GM18519 (cell line): ENCODE results near the gene PRKAG1.
A peak's percentile ranks its signal among the peaks of the same experiment; 100 is the strongest.

Experiments
- ATAC-seq: cut with Tn5 transposase; IDR thresholded peaks from one replicate; pipeline ENCODE4 v1.9.1; 2021; ENCODE audit warnings: mild to moderate bottlenecking, moderate library complexity; ENCODE audit not compliant: unreplicated experiment, low FRiP score

Gene PRKAG1

DNA sequence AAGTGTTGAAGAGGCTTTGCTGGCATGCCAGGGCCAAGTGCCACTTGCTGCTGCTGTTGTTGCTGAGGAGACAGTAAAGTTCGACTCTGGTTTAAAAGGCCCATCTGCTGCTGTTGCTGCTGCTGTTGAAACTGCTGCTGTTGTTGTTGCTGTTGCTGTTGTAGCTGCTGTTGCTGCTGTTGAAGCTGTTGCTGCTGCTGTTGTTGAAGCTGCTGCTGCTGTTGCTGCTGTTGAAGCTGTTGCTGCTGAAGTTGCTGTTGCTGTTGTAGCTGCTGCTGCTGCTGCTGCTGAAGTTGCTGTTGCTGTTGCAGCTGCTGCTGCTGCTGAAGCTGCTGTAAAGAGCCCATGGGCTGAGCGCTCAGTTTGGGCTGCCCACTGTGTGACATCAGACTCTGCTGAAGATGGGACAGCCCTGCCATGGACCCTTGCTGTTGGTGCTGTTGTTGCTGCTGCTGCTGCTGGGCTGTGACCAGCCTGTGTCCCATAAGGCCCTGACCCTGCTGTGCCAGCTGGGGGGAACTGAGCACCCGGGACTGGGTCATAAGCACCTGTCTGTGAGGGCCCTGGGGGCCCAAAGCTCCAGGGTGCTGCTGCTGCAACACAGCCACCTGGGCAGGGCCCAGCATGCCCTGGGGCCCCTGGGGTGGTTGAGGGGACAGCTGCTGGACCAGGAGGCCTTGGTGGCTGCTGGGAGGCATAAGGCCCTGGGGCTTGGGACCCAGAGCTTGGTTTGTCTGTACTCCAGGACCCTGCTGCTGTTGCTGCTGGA, 14.3 kb upstream of the PRKAG1 start:
- no peak for ATAC-seq

GRCh38 chr12:49032276-49032675, 13.7 kb upstream of the PRKAG1 start:
- no peak for ATAC-seq

- ATAC-seq = no peak
These were observed 13.1 kb upstream of the PRKAG1 start for GRCh38 chr12:49031573-49032161.

DNA sequence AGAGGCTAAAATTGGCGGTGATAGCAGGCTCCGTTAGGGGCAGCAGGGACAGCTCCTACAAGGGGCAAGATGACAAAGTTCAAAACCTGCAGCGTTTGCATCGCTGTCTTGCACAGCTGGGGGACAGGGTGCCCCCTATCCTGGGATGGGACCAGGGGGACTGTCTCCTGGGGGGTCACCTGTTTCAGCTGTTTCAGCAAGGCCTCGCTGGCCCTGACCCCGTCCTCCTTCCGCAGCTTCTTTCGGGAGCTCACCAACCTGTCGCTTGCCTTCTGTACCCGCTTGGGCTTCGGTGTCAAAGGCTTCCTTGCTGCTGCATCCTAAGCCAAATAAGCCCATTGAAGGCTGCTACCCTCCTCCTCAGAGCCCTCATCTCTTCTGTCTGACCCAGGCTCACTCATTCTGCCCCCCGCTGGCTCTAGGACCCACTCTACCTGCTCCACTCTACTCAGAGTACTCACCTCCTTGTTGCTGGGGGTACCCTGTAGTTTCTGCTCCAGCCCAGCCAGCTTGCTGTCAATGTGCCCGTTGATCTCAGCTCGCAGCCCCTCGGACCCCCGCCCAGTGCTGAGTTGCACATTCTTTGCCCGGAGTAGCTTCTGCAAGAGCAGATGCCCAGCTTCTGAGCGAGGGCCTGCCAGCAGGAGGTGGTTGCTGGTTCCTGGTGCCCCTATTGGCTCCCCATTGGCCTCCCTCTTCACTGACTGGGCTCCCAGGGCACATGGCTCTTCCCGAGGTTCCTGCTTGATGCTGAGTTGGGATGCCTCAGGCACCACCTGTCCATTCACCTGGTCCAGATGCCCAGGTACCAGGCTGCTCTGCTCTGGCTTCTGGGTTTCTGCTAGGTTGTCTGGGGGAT, 12.4 kb upstream of the PRKAG1 start:
- ATAC-seq = no peak

GRCh38 chr12:49030119-49030518, 11.5 kb upstream of the PRKAG1 start:
- ATAC-seq = no peak

GRCh38 chr12:49028666-49029275, 10.2 kb upstream of the PRKAG1 start:
- ATAC-seq = no peak

DNA sequence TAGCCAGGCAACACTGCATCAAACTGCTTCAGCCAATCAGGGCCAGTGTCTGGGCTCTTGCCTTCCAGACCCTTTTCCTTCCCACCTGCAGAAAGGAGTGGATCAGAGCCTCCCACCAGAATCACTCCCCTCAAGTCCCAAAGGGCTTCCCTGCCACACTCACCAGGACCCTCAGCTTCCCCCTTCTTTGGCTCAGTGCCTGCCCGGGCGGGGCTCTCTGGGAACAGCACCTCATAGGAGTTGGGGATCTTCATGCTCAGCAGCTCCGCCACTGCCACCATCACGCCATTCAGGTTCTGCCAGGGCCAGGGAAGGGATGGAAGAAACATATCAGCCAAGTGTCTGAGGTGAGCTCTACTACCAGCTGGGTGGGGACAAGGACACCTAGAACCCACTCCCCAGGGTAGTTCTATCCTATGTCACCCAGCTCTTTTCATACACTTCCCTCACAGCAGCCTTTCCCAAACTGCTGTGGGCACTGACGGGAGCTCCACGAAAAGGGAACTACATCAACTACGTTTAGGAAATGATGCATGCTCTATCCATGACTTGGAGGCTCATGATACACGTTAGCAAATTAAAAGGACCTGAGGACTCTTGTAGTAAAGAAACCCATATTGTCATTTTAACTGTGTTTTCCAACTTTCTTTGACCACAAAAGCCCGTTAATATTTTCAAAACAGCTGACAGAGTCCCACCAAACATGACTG, 9.4 kb upstream of the PRKAG1 start:
- ATAC-seq = no peak

DNA sequence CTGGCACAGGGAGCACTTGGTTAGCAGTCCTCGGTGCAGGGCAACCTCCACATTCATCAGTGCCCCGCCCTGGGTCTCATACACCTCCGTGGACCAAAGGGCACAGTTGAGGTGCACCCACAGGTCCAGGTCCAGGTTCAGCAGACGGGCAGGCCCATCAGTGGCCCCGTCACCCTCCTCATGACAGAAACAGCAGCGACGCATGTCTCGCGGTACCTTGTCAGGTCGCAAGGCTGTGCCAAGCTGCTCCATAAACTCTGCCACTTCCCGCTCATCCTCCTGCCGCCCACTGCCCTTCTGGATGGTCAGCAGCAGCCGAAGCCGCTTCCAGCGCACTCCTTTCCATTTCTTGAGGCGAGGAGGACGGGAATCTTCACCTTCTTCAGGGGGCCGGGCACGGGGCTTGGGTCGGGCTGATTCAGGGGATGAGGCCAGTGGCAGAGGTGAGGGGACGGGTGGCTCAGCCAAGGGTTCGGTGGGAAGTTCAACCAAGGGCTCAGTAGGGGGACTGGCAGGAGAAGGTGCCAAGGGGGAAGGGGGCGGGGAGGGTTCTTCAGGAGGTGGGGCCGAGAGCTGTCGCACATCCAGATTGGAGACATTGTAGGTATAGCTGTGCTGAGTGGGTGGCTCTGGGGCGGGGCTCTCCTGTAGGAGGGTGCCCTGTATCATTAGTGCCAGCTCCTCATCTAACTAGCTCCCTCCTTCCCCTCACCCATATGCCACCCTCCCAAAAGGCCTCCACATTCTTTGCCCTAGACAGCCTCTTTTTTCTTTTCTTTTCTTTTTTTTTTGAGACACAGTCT, 8.3 kb upstream of the PRKAG1 start:
- no peak for ATAC-seq

- no peak for ATAC-seq
These were observed 7.5 kb upstream of the PRKAG1 start for GRCh38 chr12:49026101-49026500.

- ATAC-seq = no peak
These were observed 6.9 kb upstream of the PRKAG1 start for GRCh38 chr12:49025463-49025862.

DNA sequence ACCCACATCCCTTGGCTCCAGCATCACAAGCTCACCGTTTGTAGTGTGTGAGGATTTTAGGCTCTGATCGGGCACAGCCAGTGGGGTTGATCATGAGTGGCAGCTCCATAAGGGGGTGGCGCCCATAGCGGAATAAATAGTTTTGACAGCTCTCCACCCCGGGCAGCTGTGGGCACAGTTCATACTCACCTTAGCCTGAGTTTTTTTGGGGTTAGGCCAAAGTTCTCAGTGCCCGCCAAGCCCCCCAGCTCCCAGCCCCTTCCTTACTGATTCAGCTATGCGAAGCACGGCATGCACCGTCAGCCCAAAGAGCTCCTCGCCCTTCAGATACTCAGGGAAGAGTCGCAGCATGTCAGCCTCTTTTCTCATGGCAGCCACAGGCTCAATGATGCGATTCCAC, 6.0 kb upstream of the PRKAG1 start:
- no peak for ATAC-seq

GRCh38 chr12:49023812-49024211, 5.2 kb upstream of the PRKAG1 start:
- no peak for ATAC-seq

DNA sequence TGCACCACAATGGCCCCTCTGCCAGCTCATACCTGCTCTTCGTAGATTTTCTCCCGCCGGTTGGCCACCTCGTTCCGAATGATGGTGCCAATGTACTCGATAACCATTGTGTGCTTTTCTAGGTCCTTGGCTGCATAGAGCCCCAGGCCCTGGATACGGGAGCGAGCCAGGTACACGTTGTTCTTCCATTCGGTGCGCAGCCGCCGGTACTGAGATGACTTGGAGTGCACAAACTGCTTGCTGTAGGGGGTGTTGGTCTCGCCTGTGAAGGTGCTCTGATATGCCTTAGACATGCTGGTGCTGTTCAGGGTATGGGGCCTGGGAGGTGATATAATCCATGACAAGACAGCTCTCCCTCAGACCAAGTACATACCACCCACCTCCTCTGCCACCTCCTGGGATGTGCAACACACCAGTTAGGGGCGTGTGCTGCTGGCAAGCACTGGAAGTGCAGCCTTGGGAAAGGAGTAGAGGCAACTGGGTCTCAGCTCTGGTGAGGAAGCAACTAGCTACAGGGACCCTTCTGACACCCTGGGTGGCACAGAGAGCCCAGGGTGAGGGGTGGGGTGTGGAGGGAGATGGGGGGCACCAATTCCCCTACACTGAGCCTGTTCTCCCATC, 4.1 kb upstream of the PRKAG1 start:
- no peak for ATAC-seq

- ATAC-seq = no peak
These were observed 2.8 kb upstream of the PRKAG1 start for GRCh38 chr12:49021292-49021915.

DNA sequence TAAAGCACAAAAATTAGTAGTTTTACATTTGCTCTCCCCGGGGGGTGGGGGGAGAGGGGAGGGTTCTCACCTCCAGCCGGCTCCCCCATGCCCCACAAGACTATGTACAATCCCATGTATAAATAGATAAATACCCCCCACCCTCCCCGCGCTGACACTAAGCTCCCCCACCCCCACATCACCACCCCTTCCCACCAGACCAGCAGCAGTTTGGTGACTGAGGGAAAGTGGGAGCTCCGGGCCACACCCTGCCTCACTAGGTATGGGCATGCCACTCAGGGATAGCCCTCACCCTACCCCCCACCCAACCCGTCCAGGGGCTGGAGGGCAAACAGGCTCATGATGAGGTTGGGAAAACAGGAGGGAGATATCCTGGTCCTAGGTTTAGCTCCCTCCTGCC, 1.9 kb upstream of the PRKAG1 start:
- no peak for ATAC-seq

DNA sequence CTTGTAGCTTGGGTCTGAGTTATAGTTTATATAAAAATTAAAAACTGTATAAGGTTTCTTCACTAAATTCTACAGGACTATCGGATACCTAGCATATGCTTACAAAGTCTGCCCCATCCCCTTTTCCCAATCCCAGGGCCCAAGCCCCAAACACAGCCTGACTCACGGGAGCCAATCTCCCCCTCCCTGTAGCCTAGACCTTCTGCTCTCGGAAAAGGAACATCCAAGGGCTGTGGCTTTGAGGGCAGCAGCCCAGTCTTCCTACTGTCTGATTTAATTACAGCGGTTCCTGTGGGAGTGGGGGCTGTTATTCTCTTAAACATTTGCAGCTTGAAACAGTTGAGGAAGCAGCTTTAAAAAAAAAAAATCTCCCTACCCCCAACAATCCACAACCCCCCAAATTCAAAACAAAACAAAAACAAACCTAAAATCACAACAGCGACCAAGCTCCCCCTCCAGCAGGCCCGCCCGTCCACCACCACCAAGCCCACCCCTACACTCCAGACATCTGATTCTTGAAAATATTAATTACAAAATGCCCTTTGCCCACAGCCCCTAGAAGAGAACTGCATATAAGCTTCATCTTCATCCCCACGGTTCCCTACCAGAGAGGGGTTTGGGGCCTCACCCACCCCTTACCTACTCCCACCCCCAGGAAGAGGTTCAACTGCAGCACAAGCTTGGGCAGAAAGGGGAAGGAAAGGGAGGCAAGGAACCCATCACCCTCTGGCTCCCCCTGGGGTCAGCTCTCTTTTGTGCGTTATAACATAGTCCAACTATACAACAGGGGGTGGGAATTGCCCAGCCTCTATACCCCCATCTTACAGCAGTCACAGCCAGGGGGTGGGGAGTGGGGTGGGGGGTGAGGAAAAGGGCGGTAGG, 1.1 kb upstream of the PRKAG1 start:
- ATAC-seq = no peak

DNA sequence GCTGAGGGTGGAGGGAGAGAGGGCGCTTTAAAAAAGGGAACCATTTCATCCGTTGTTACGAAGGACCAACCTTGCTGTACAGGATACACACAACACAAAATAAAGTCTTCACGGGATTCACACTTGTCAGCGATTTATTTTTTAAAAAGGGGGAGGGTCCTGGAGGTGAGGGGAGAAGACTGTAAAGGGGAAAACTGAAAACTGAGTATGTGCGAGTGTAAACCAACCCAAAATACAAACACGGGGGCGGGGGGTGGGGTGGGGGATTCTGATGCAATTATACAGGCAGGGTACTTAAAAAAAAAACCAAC, 499 bp upstream of the PRKAG1 start:
- ATAC-seq = no peak

- ATAC-seq = peak; percentile 3
These were observed 700 bp downstream of the PRKAG1 start for GRCh38 chr12:49017891-49018260.
